WTC11 (cell line): ENCODE measurements around the gene SELENOH. TPM values are rescaled to one million over a fixed set of nuclear protein-coding genes. Genes with fewer than 3 reads are reported as not detected.

Experiments used
- ATF3 ChIP-seq: sonication (generic); formaldehyde crosslinking; conservative IDR thresholded peaks from 2 replicates; pipeline ENCODE4 v1.8.1; 2022; ENCODE audit warnings: mild to moderate bottlenecking, missing genetic modification reagents
- ATF6 ChIP-seq: sonication (generic); formaldehyde crosslinking; IDR thresholded peaks from 2 replicates; pipeline ENCODE4 v1.8.1; 2023; ENCODE audit warnings: mild to moderate bottlenecking, missing genetic modification reagents
- ELF4 ChIP-seq: sonication (generic); formaldehyde crosslinking; IDR thresholded peaks from 2 replicates; pipeline ENCODE4 v1.8.1; 2022; ENCODE audit warnings: low read depth, mild to moderate bottlenecking, moderate library complexity, missing genetic modification reagents
- EMX1 ChIP-seq: fragments of 250-450 bp; sonication (Bioruptor Pico); IDR thresholded peaks from 2 replicates; pipeline ENCODE4 v1.8.0; 2021; ENCODE audit warnings: mild to moderate bottlenecking
- ERG ChIP-seq: fragments of 250-450 bp; sonication (Bioruptor Pico); IDR thresholded peaks from 2 replicates; pipeline ENCODE4 v1.8.0; 2021; ENCODE audit warnings: mild to moderate bottlenecking
- FOXP4 ChIP-seq: sonication (generic); formaldehyde crosslinking; IDR thresholded peaks from 2 replicates; pipeline ENCODE4 v1.8.0; 2022; ENCODE audit warnings: mild to moderate bottlenecking, missing genetic modification reagents
- JUN ChIP-seq: sonication (generic); formaldehyde crosslinking; IDR thresholded peaks from 2 replicates; pipeline ENCODE4 v1.8.0; 2023; ENCODE audit warnings: mild to moderate bottlenecking, missing genetic modification reagents
- KAT7 ChIP-seq: sonication (generic); formaldehyde crosslinking; IDR thresholded peaks from 2 replicates; pipeline ENCODE4 v1.8.1; 2023; ENCODE audit warnings: missing genetic modification reagents, mild to moderate bottlenecking, borderline replicate concordance
- MAX ChIP-seq: sonication (generic); formaldehyde crosslinking; IDR thresholded peaks from 2 replicates; pipeline ENCODE4 v1.8.0; 2022; ENCODE audit warnings: mild to moderate bottlenecking, missing genetic modification reagents
- MXD4 ChIP-seq: fragments of 250-450 bp; sonication (Bioruptor Pico); IDR thresholded peaks from 2 replicates; pipeline ENCODE4 v1.8.0; 2021; ENCODE audit warnings: mild to moderate bottlenecking, moderate library complexity, borderline replicate concordance
- MYBL2 ChIP-seq: sonication (generic); formaldehyde crosslinking; IDR thresholded peaks from 2 replicates; pipeline ENCODE4 v1.8.1; 2023; ENCODE audit warnings: mild to moderate bottlenecking, moderate library complexity, missing genetic modification reagents
- NFE2L1 ChIP-seq: sonication (generic); formaldehyde crosslinking; IDR thresholded peaks from 2 replicates; pipeline ENCODE4 v1.8.1; 2023; ENCODE audit warnings: missing genetic modification reagents
- PRRX2 ChIP-seq: fragments of 250-450 bp; sonication (Bioruptor Pico); IDR thresholded peaks from 2 replicates; pipeline ENCODE4 v1.8.0; 2021; ENCODE audit warnings: mild to moderate bottlenecking
- TCF7 ChIP-seq: sonication (generic); formaldehyde crosslinking; IDR thresholded peaks from 2 replicates; pipeline ENCODE4 v1.8.0; 2022; ENCODE audit warnings: mild to moderate bottlenecking, low read depth, missing genetic modification reagents, moderate library complexity
- TEAD1 ChIP-seq: sonication (generic); formaldehyde crosslinking; IDR thresholded peaks from 2 replicates; pipeline ENCODE4 v1.8.0; 2022; ENCODE audit warnings: mild to moderate bottlenecking, missing genetic modification reagents
- ZMAT4 ChIP-seq: fragments of 250-450 bp; sonication (Bioruptor Pico); IDR thresholded peaks from 2 replicates; pipeline ENCODE4 v1.9.0; 2021; ENCODE audit warnings: mild to moderate bottlenecking
- ZNF121 ChIP-seq: sonication (generic); formaldehyde crosslinking; IDR thresholded peaks from 2 replicates; pipeline ENCODE4 v1.8.0; 2023; ENCODE audit warnings: missing genetic modification reagents
- ZNF232 ChIP-seq: sonication (generic); formaldehyde crosslinking; IDR thresholded peaks from 2 replicates; pipeline ENCODE4 v1.8.0; 2022; ENCODE audit warnings: mild to moderate bottlenecking, missing genetic modification reagents
- ZNF416 ChIP-seq: fragments of 250-450 bp; sonication (Bioruptor Pico); IDR thresholded peaks from 2 replicates; pipeline ENCODE4 v1.9.0; 2021; ENCODE audit warnings: mild to moderate bottlenecking, inconsistent platforms
- ZNF423 ChIP-seq: fragments of 250-450 bp; sonication (Bioruptor Pico); IDR thresholded peaks from 2 replicates; pipeline ENCODE4 v2.1.2; 2022; ENCODE audit warnings: mild to moderate bottlenecking, moderate library complexity
- ZNF532 ChIP-seq: fragments of 250-450 bp; sonication (Bioruptor Pico); IDR thresholded peaks from 2 replicates; pipeline ENCODE4 v1.9.0; 2021; ENCODE audit warnings: mild to moderate bottlenecking, borderline replicate concordance
- ZSCAN18 ChIP-seq: fragments of 250-450 bp; sonication (Bioruptor Pico); IDR thresholded peaks from 2 replicates; pipeline ENCODE4 v2.1.2; 2022; ENCODE audit warnings: mild to moderate bottlenecking, moderate library complexity
- total RNA-seq: library from RNA; stranded (reverse); gene quantifications from 3 replicates; pipeline ENCODE4 v1.2.3, GENCODE V29; 2021
- TF ChIP-seq, protein P1 (sequence below): sonication (generic); formaldehyde crosslinking; IDR thresholded peaks from 2 replicates; pipeline ENCODE4 v1.8.1; 2022; ENCODE audit warnings: low read depth, missing genetic modification reagents, borderline replicate concordance
- TF ChIP-seq, protein P2 (sequence below): sonication (generic); formaldehyde crosslinking; IDR thresholded peaks from 2 replicates; pipeline ENCODE4 v1.8.1; 2023; ENCODE audit warnings: mild to moderate bottlenecking, missing genetic modification reagents, moderate library complexity

The SELENOH gene
- total RNA-seq, 1 experiment from 2014 or later = 251 TPM

DNA sequence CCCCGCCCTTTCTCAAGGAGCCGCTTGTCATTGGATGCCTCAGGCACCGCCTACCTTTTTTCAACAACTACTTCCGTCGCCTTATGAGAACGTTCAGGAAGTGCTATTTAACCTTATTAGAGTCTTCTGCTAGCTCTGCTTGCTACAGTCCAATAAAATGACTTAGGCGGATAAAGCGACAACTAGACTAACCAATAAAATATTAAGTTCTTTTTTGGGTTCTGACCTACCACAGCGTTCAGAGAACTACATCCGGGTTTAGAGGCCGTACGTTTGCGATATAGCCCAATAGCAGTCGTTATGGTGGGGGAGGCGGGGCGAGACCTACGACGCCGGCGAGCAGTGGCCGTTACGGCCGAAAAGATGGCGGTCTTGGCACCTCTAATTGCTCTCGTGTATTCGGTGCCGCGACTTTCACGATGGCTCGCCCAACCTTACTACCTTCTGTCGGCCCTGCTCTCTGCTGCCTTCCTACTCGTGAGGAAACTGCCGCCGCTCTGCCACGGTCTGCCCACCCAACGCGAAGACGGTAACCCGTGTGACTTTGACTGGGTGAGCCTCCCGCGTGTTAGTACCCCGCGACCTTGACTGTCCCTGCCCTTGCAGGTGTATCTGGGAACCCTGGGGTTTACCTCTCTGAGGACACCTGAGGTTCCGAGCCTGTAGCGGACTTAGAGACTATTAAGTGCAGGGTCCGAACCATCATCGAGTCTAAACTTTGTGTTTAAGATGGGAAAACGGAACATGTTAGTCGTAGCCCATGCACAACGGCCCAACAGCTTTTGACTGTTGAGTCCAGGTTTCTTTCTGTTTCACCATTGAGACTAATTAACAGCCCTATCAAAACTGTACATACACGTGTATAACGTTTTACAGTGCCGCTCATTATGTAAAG, 28.8 kb upstream of the SELENOH start, which contains the start of gene TMX2 (continued):
- TF ChIP-seq ZNF423 (CRISPR knock-in tag) = no peak
- TF ChIP-seq ZMAT4 (CRISPR knock-in tag) = no peak
- TF ChIP-seq ZSCAN18 (CRISPR knock-in tag) = no peak
- no peak for TF ChIP-seq KAT7 (CRISPR knock-in tag)
- TF ChIP-seq ELF4 (CRISPR knock-in tag) = no peak
- no peak for TF ChIP-seq MXD4
- peak; percentile 68; the same call in 1 of the 2 replicates for TF ChIP-seq FOXP4 (CRISPR knock-in tag)
- TF ChIP-seq ATF3 (CRISPR knock-in tag) = no peak
- TF ChIP-seq, protein P1, sequence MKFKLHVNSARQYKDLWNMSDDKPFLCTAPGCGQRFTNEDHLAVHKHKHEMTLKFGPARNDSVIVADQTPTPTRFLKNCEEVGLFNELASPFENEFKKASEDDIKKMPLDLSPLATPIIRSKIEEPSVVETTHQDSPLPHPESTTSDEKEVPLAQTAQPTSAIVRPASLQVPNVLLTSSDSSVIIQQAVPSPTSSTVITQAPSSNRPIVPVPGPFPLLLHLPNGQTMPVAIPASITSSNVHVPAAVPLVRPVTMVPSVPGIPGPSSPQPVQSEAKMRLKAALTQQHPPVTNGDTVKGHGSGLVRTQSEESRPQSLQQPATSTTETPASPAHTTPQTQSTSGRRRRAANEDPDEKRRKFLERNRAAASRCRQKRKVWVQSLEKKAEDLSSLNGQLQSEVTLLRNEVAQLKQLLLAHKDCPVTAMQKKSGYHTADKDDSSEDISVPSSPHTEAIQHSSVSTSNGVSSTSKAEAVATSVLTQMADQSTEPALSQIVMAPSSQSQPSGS = no peak
- no peak for TF ChIP-seq NFE2L1 (CRISPR knock-in tag)
- TF ChIP-seq, protein P2, sequence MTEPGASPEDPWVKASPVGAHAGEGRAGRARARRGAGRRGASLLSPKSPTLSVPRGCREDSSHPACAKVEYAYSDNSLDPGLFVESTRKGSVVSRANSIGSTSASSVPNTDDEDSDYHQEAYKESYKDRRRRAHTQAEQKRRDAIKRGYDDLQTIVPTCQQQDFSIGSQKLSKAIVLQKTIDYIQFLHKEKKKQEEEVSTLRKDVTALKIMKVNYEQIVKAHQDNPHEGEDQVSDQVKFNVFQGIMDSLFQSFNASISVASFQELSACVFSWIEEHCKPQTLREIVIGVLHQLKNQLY (CRISPR knock-in tag) = no peak
- TF ChIP-seq ZNF121 (CRISPR knock-in tag) = 0 out of 2 replicates have a peak, but pooled peaks have one; percentile 17
- no peak for TF ChIP-seq ZNF532
- 0 out of 2 replicates have a peak, but pooled peaks have one; percentile 62 for TF ChIP-seq TEAD1
- TF ChIP-seq MAX (CRISPR knock-in tag) = peak; percentile 89
- peak; percentile 84; the same call in 1 of the 2 replicates for TF ChIP-seq JUN
- TF ChIP-seq MYBL2 = peak; percentile 83; the same call in 1 of the 2 replicates
- no peak for TF ChIP-seq ATF6
- TF ChIP-seq ERG = no peak
- no peak for TF ChIP-seq EMX1 (CRISPR knock-in tag)
- no peak for TF ChIP-seq TCF7 (CRISPR knock-in tag)
- TF ChIP-seq PRRX2 (CRISPR knock-in tag) = no peak
- no peak for TF ChIP-seq ZNF232
- no peak for TF ChIP-seq ZNF416 (CRISPR knock-in tag)
